Stimulated activated CD8-positive, alpha-beta memory T cell treated with anti-CD3 and anti-CD28 coated beads, Interleukin-12 subunit alpha, Interleukin-12 subunit beta, amount 100 ng/mL, for 24 hours (primary cell): ENCODE measurements around the gene PARVB.
"Not testable (repeated sequence)": the region's sequence is repeated elsewhere in the genome, so short reads cannot be mapped to it uniquely, and the experiment has no call there.

Source experiments
- DNase-seq: peaks from one replicate; pipeline ENCODE4 v3.0.0-alpha.2; 2020; ENCODE audit errors: extremely low read depth

The PARVB gene

DNA sequence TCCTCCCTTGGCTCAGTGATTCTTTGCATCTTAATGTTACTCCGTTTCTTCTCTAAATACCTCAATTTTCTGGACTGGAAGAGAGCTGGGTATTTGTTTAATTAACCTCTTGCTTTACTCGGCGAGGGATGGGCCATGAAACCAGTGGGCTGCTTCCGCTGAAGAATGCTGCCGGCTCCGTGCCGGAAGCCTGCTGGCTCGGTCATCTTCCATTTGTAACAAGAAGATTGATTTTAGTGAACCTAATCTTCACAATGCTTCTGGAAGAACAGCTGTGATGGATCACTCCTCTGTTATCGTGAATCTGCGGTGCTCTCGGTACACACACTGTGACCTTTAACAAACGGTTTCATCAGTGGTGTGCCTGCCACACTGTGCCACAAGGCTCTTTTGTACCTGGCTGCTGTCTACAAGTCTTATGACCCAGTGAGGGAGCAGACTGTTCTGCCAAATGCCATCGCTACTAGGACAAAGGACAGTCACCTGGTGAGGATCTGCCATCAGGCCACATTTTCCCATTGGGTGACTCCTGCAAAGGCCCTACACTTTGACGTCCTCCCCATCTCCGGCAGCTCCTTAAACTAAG is 25.3 kb upstream of the PARVB start:
- DNase-seq, result no peak

DNA sequence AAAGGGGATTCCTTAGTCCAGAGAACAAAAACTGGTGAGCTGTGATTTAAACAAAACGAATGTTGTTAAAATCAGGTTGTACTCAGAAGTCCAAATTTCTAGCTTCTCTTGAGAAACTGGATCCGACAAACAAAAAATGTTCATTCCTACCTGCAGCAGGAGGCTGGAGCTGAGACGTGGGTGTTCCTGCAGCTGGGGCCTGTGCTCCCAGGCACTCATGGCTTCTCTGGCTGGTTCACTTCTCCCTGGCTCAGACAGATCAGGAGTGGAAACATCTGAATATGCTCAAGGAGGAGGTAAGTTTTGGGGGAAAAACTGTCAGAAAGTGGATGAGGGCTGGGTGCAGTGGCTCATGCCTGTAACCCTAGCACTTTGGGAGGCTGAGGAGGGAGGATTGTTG is 24.7 kb upstream of the PARVB start:
- DNase-seq, result no peak

- no peak for DNase-seq
Measured at GRCh38 chr22:44000123-44000522, 24.0 kb upstream of the PARVB start.

DNA sequence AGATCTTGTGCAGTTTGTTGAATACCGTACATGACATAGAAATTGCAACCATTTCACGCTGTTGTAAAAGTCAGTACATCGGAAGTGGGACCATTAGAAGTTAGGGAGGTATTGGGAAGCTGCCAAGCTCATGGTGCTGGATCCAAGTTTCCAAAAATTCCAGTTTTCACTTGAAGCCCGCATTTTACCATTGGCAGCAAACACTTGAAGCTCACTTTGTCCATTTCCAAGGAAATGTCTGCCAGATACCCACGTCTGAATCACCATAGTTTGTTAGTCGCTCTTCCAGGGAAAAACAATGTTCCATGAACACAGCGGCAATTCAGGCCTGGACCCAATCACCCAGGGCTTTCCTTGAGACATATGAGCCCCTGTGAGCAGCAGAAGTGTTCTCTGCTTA is 22.6 kb upstream of the PARVB start:
- no peak for DNase-seq

DNA sequence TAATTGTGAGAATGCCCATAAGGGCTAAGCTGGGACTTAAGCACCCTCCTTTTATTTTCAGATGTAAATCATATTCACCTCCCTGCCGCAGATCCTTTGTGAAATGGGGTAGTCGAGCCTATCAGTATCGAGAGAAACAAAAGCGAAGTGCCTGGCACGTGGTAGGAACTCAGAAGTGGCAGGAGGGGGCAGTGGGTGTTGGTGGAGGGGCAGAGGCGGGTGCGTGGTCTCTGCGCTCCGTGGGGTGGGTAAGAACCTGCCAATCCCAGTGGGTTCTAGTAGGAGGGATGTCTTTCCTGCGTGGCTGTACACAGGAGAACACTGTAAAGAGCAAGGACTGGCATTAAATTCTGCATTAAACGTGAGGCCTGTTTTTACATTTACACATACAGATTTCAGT is 21.8 kb upstream of the PARVB start:
- no peak for DNase-seq

DNA sequence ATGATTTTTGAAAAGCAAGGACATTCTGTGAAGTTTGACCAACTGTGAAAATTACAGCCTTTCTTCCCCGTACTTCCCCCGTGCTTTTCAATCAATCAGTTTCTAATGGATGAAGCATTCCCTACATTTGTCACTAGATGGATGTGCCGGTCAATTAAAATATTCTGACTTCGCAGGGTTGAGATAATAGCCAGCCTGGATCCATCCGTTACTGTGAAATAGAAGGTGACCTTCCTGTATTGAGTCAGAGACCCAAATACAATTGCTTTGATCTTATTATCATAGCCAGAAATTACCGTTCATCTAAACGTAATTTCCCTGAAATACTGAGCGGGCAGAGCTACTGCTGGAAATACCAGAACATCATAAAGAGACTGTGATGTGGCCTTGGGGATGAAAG is 21.1 kb upstream of the PARVB start:
- DNase-seq, result no peak

- DNase-seq, result no peak
Measured at GRCh38 chr22:44003405-44004103, 20.5 kb upstream of the PARVB start.

- no peak for DNase-seq
Measured at GRCh38 chr22:44004104-44004460, 20.0 kb upstream of the PARVB start.

DNA sequence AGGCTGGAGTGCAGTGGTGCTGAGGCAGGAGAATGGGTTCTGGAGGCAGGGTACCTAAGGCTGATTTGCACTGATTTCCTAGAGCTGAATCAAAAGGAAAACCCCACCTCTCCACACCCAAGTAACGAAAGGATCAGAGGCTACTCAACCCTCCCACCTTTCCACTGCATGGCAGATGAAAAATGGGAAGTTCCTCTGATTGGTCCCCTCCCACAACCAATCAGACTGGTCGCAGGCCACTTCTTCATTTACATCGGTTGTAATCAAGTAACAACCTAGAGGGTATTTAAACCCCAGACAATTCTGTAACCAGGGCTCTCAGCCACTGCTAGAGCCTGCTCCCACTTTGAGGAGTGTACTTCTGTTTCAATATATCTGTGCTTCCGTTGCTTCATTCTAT is 18.6 kb upstream of the PARVB start:
- DNase-seq, result no peak

- no peak for DNase-seq
Measured at GRCh38 chr22:44012162-44012561, 11.9 kb upstream of the PARVB start.

- no peak for DNase-seq
Measured at GRCh38 chr22:44012591-44012990, 11.5 kb upstream of the PARVB start.

DNA sequence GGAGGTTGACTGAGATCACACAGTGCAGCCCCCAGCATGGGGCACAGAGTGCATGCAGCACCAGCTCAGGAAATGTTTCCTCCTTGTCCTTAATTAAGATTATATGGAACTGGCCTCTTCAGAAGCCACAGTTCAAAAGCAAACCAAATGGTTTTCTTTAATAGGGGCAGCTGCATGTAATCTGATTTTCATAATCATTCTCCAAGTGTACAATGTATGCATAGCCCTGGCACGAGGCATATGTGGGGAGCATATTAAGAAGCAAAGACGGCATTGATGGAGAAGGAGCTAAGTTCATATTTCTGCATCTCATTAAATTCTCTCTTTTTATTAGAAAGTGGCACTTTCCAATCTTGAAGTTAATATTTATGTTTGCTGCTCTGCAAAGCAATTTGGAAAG is 9.9 kb upstream of the PARVB start:
- DNase-seq, result no peak

DNA sequence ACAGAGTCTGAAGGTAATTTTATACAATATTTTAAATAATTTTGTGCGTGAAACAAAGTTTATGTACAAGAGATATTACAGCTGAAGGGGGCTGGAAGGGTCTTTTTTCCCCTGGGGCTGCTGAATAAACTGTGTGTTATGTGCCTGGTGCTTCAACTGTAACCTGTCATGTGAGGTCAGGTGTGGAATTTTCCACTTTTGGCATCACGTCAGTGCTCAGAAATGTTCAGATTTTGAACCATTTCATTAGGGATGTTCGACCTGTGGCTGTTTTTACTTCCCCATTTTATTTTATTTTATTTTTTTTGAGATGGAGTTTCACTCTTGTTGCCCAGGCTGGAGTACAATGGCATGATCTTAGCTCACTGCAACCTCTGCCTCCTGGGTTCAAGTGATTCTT is 7.5 kb upstream of the PARVB start:
- DNase-seq, result not testable (repeated sequence)

GRCh38 chr22:44018594-44018993 is 5.5 kb upstream of the PARVB start:
- DNase-seq, result no peak

- no peak for DNase-seq
Measured at GRCh38 chr22:44019416-44019815, 4.7 kb upstream of the PARVB start.

- DNase-seq, result no peak
Measured at GRCh38 chr22:44019846-44020245, 4.3 kb upstream of the PARVB start.

GRCh38 chr22:44020981-44021380 is 3.1 kb upstream of the PARVB start:
- no peak for DNase-seq

GRCh38 chr22:44023404-44024287 is 456 bp upstream of the PARVB start:
- peak; percentile 11 for DNase-seq

DNA sequence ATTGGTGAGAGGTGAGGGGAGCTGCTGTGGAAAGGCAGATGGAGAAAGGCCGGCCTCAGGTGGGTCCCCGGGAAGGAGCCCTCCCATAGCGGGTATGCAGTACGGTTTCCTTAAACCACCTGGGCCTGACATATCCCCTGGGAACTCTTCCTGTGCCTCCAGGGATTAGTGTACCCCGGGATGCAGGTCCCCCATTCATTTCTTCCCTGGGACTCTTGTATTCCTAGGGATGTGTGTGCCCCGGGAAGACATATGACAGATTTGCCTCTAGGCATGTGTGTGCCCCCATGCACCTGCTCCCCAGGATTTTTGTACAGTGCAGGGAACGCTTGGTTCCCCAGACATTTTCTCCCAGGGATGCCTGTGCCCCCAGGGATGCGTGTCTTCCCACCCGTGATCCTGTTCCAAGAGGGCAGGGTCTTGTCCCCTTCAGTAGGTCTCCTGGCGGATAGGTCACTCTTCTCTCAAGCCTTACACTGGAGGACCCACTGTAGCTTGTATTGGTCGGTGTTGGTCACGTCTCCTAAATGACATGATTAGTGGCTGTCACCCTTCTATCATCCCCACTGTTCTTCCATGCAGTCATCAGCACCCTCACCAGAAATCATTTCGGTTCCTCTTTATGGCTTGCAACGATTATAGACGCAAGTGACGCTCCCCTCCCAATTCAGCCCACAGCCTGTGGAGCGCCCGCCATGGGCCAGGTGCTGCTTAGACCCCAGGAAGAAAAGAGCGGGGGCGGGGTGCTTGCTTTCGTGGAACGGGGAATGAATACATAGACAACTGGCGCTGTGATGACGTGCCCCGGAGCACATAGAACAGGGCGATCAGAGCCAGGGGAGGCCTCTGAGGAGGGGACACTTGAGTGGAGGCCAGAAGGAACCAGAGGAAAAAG is 1.3 kb downstream of the PARVB start:
- DNase-seq, result no peak

GRCh38 chr22:44026066-44026629 is 2.0 kb downstream of the PARVB start:
- no peak for DNase-seq

DNA sequence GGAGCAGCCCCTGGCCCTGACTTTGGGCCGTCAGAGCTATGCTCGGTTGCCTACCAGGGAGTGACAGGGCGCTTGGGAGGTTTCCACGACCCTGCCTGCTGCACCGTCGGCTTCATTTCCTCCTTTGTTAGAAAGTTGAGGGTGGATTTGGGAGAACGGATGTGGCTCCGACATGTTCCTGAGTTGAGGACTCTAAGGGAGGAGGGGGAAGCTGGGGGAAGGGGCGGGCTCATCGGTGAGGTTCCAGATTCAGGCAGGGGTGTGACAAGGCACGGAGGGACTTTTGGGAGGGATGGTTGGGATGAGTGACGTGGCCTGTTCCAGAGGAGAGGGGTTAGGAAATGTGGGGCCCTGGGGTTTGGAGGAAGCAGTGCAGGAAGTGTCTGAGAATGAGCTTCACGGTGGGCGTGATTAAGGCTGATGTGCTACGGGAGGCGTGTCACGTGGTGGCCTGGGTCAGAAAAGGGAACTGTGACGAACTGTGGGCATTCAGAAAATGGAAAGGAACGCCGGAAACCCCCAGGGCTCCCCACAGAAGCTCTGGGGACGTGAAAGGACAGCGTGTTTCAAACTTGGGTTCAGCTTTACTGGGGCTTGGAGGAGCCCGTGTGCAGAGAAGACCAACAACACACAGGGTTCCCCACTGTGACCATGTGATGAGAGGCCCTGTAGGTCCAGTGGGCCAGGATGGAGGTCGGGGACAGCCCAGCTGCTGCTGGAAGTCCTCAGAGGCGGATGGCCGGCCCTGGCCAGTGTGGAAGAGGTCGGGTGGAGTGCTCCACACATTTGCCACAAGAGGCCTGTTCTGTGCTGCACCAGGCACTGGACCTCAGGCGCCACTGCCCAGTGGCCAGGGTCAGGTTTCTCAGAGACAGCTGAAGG is 2.8 kb downstream of the PARVB start:
- DNase-seq, result peak; percentile 32
